ENCODE measurements around the gene METTL16.
"Not testable (repeated sequence)": the region's sequence is repeated elsewhere in the genome, so short reads cannot be mapped to it uniquely, and the experiment has no call there.

Gene METTL16

GRCh38 chr17:2502871-2503580 is 8.7 kb downstream of the METTL16 start:
- H3K4me3 ChIP-seq (replicated peaks in 1 of 2; ENCODE audit: low read depth in 2 of 2, low read length in 2 of 2) = no peak overlapping the region
- DNase-seq (ENCODE audit: low read depth in 2 of 2) = no peak

GRCh38 chr17:2500446-2500845 is 11.2 kb downstream of the METTL16 start:
- H3K4me3 ChIP-seq (replicated peaks in 1 of 2; ENCODE audit: low read depth in 2 of 2, low read length in 2 of 2) = no peak overlapping the region
- DNase-seq (ENCODE audit: low read depth in 2 of 2) = no peak
- TF ChIP-seq CTCF (IDR thresholded peaks at IDR 0.05; ENCODE audit: low read depth, low read length) = no peak

More at GRCh38 chr17:2502871-2503580, 8.7 kb downstream of the METTL16 start:
- TF ChIP-seq CTCF (IDR thresholded peaks at IDR 0.05; ENCODE audit: low read depth, low read length) = no peak

GRCh38 chr17:2489286-2489685 is 22.4 kb downstream of the METTL16 start:
- H3K4me3 ChIP-seq (replicated peaks in 1 of 2; ENCODE audit: low read depth in 2 of 2, low read length in 2 of 2) = not testable (repeated sequence)

GRCh38 chr17:2487306-2487705 is 24.4 kb downstream of the METTL16 start:
- no peak for TF ChIP-seq CTCF (IDR thresholded peaks at IDR 0.05; ENCODE audit: low read depth, low read length)
- no peak for DNase-seq (ENCODE audit: low read depth in 2 of 2)
- no peak overlapping the region for H3K4me3 ChIP-seq (replicated peaks in 1 of 2; ENCODE audit: low read depth in 2 of 2, low read length in 2 of 2)

More at GRCh38 chr17:2489286-2489685, 22.4 kb downstream of the METTL16 start:
- not testable (repeated sequence) for DNase-seq (ENCODE audit: low read depth in 2 of 2)

- H3K4me3 ChIP-seq (replicated peaks in 1 of 2; ENCODE audit: low read depth in 2 of 2, low read length in 2 of 2); DNase-seq (ENCODE audit: low read depth in 2 of 2): not testable (repeated sequence)
Observed at GRCh38 chr17:2486709-2487108, 25.0 kb downstream of the METTL16 start.

- no peak for TF ChIP-seq CTCF (IDR thresholded peaks at IDR 0.05; ENCODE audit: low read depth, low read length)
- DNase-seq (ENCODE audit: low read depth in 2 of 2) = no peak
- H3K4me3 ChIP-seq (replicated peaks in 1 of 2; ENCODE audit: low read depth in 2 of 2, low read length in 2 of 2) = no peak overlapping the region
Observed at GRCh38 chr17:2485970-2486369, 25.7 kb downstream of the METTL16 start.

- DNase-seq (ENCODE audit: low read depth in 2 of 2) = peak; percentile 42 to 57
- TF ChIP-seq CTCF (IDR thresholded peaks at IDR 0.05; ENCODE audit: low read depth, low read length) = no peak
- H3K4me3 ChIP-seq (replicated peaks in 1 of 2; ENCODE audit: low read depth in 2 of 2, low read length in 2 of 2) = no peak overlapping the region
Observed at GRCh38 chr17:2485543-2485942, 26.1 kb downstream of the METTL16 start.

GRCh38 chr17:2484876-2485275 is 26.8 kb downstream of the METTL16 start:
- no peak for DNase-seq (ENCODE audit: low read depth in 2 of 2)
- H3K4me3 ChIP-seq (replicated peaks in 1 of 2; ENCODE audit: low read depth in 2 of 2, low read length in 2 of 2) = no peak overlapping the region
- no peak for TF ChIP-seq CTCF (IDR thresholded peaks at IDR 0.05; ENCODE audit: low read depth, low read length)

Data from cardiac fibroblast (primary cell).